GM19463 (cell line): Measurements from ENCODE around the gene ADCY2.

ENCODE experiments used
- ATAC-seq: cut with Tn5 transposase; IDR thresholded peaks from one replicate; pipeline ENCODE4 v1.9.1; 2021; ENCODE audit warnings: mild to moderate bottlenecking, moderate library complexity; ENCODE audit not compliant: unreplicated experiment

ADCY2 gene

GRCh38 chr5:7657153-7657552, 261.2 kb downstream of the ADCY2 start:
- no peak for ATAC-seq

- ATAC-seq, result no peak
These were observed 263.5 kb downstream of the ADCY2 start for GRCh38 chr5:7659420-7659819.

GRCh38 chr5:7662289-7662688, 266.4 kb downstream of the ADCY2 start:
- ATAC-seq, result no peak

GRCh38 chr5:7663808-7664207, 267.9 kb downstream of the ADCY2 start:
- ATAC-seq, result no peak

GRCh38 chr5:7664208-7664607, 268.3 kb downstream of the ADCY2 start:
- ATAC-seq, result no peak

GRCh38 chr5:7667216-7667767, 271.4 kb downstream of the ADCY2 start:
- no peak for ATAC-seq

- ATAC-seq, result no peak
These were observed 272.2 kb downstream of the ADCY2 start for GRCh38 chr5:7668161-7668560.

GRCh38 chr5:7668627-7669026, 272.7 kb downstream of the ADCY2 start:
- ATAC-seq, result no peak

GRCh38 chr5:7671381-7671993, 275.5 kb downstream of the ADCY2 start:
- ATAC-seq, result no peak

- ATAC-seq, result no peak
These were observed 277.7 kb downstream of the ADCY2 start for GRCh38 chr5:7673658-7674057.

- no peak for ATAC-seq
These were observed 280.5 kb downstream of the ADCY2 start for GRCh38 chr5:7676455-7676854.

GRCh38 chr5:7678030-7678429, 282.1 kb downstream of the ADCY2 start:
- ATAC-seq, result no peak

GRCh38 chr5:7679663-7680062, 283.7 kb downstream of the ADCY2 start:
- ATAC-seq, result no peak

GRCh38 chr5:7680260-7680659, 284.3 kb downstream of the ADCY2 start:
- ATAC-seq, result no peak

GRCh38 chr5:7682379-7682778, 286.4 kb downstream of the ADCY2 start:
- no peak for ATAC-seq

- no peak for ATAC-seq
These were observed 287.8 kb downstream of the ADCY2 start for GRCh38 chr5:7683753-7684152.

- ATAC-seq, result no peak
These were observed 288.9 kb downstream of the ADCY2 start for GRCh38 chr5:7684826-7685225.

GRCh38 chr5:7686794-7687193, 290.9 kb downstream of the ADCY2 start:
- no peak for ATAC-seq

GRCh38 chr5:7690557-7690956, 294.6 kb downstream of the ADCY2 start:
- no peak for ATAC-seq

- ATAC-seq, result no peak
These were observed 309.3 kb downstream of the ADCY2 start for GRCh38 chr5:7705261-7705660.

GRCh38 chr5:7705736-7706135, 309.8 kb downstream of the ADCY2 start:
- no peak for ATAC-seq

GRCh38 chr5:7706256-7706655, 310.3 kb downstream of the ADCY2 start:
- no peak for ATAC-seq

- no peak for ATAC-seq
These were observed 318.2 kb downstream of the ADCY2 start for GRCh38 chr5:7714119-7714518.
